Activated T-helper 2 cell treated with anti-CD3 and anti-CD28 coated beads, Interferon-gamma antibody, Interleukin-2, Interleukin-4, amounts not matched to agents 10 μg/mL and 5 μg/mL and 100 μg/mL, durations not matched to agents 14 hours and 24 hours and 36 hours (primary cell): ENCODE data around the gene ZNF700. TPM values are rescaled to one million over a fixed set of nuclear protein-coding genes. Genes with fewer than 3 reads are reported as not detected.
A peak's percentile ranks its signal among the peaks of the same experiment; 100 is the strongest.
"Not testable (repeated sequence)": the region's sequence is repeated elsewhere in the genome, so short reads cannot be mapped to it uniquely, and the experiment has no call there.

ENCODE experiments used
- DNase-seq: peaks from one replicate; pipeline ENCODE4 v3.0.0; 2021; ENCODE audit warnings: low spot score
- H3K27ac Mint-ChIP-seq: one replicate; pipeline ENCODE4 v1.8.0; 2021; ENCODE audit warnings: mixed read lengths
- H3K27me3 Mint-ChIP-seq: one replicate; pipeline ENCODE4 v1.8.0; 2021; ENCODE audit warnings: low read depth, mixed read lengths
- H3K36me3 Mint-ChIP-seq: one replicate; pipeline ENCODE4 v1.8.0; 2021; ENCODE audit warnings: low read depth, mixed read lengths
- H3K4me1 Mint-ChIP-seq: one replicate; pipeline ENCODE4 v1.8.0; 2021; ENCODE audit warnings: low read depth, mixed read lengths
- H3K4me3 Mint-ChIP-seq: one replicate; pipeline ENCODE4 v1.8.0; 2021; ENCODE audit warnings: low read depth, mild to moderate bottlenecking, moderate library complexity, mixed read lengths
- H3K9me3 Mint-ChIP-seq: one replicate; pipeline ENCODE4 v1.8.0; 2021; ENCODE audit warnings: mixed read lengths
- intact Hi-C: fragments of 100-400 bp; cut with micrococcal nuclease; formaldehyde crosslinking; loops from one replicate; pipeline ENCODE4 v1.15.1; 2023
- total RNA-seq: library from RNA; stranded (reverse); gene quantifications from 2 replicates; pipeline ENCODE4 v1.2.3, GENCODE V29; 2022

The ZNF700 gene
- total RNA-seq, 1 donor from 2014 or later: 14.6 TPM

DNA sequence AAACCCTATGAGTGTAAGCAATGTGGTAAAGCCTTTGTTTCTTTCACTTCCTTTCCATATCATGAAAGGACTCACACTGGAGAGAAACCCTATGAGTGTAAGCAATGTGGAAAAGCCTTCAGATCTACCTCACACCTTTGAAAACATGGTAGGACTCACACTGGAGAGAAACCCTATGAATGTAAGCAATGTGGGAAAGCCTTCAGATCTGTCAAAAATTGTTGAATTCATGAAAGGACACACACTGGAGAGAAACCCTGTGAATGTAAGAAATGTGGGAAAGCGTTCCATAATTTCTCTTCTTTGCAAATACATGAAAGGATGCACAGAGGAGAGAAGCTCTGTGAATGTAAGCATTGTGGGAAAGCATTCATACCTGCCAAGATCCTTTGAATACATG, 13.0 kb upstream of the ZNF700 start:
- Mint-ChIP-seq H3K36me3 (peaks cover 11% of the 10 kb centered on the region), H3K9me3 (peaks cover 54% of the 10 kb centered on the region)
- H3K4me1 Mint-ChIP-seq, H3K4me3 Mint-ChIP-seq, H3K27me3 Mint-ChIP-seq, DNase-seq, intact Hi-C loops, H3K27ac Mint-ChIP-seq: not testable (repeated sequence)

GRCh38 chr19:11914417-11915051, 10.4 kb upstream of the ZNF700 start:
- H3K36me3 Mint-ChIP-seq, H3K27me3 Mint-ChIP-seq, DNase-seq, H3K4me1 Mint-ChIP-seq, H3K27ac Mint-ChIP-seq, intact Hi-C loops, H3K4me3 Mint-ChIP-seq: not testable (repeated sequence)
- peaks cover 44% of the 10 kb centered on the region for H3K9me3 Mint-ChIP-seq

DNA sequence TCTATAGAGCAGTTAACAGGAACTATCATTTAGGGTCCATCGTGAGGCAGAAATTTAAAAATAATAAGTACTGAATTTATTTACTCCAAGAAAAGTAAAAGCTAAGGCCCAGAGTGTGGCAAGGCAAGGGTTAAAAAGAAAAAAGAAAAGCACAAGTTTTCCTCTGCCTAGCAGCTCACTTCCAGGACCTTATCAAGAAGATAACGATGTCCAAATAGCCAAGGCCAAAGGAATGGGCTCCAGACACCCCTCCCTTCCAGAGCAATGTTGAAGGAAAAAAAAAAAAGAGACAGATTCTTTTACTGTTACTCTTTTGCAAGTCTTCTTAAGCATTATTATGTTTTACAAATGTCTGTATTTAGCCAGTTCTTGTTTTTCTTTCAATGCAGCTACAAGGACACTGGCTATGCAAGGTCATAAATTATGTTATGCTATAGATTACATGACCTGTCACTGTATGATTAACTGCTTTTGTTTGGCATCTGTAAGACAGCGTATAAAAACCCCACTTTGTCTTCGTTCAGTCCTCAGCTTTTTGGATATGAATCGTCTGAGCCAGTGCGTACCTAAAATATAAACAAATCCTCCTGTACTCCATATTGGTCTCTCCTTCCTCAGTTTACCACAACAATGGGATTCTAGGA, 2.9 kb upstream of the ZNF700 start:
- intact Hi-C loops: loop anchor here (5.0 kb wide), 1 partner anchor 240 kb away; the partner anchor contains the start of gene ZNF136
- Mint-ChIP-seq H3K36me3 (peaks cover 15% of the 10 kb centered on the region), H3K9me3 (peaks cover 23% of the 10 kb centered on the region), H3K27ac (no peak overlapping the region), H3K4me3 (no peak overlapping the region), H3K27me3 (peaks cover 2% of the 10 kb centered on the region), H3K4me1 (peaks cover 23% of the 10 kb centered on the region)
- DNase-seq: no peak

GRCh38 chr19:11925651-11926187, 812 bp downstream of the ZNF700 start:
- H3K27me3 Mint-ChIP-seq, DNase-seq: not testable (repeated sequence)
- H3K27ac Mint-ChIP-seq: peak overlapping the region; percentile 83
- intact Hi-C loops: loop anchor here (1.0 to 2.0 kb wide), 3 partner anchors 39 to 63 kb away; partner anchors contain the start of gene ZNF763
- peaks cover 23% of the 10 kb centered on the region for H3K4me1 Mint-ChIP-seq
- H3K4me3 Mint-ChIP-seq: peak overlapping the region; percentile 95
- H3K36me3 Mint-ChIP-seq: peaks cover 49% of the 10 kb centered on the region
- H3K9me3 Mint-ChIP-seq: peaks cover 33% of the 10 kb centered on the region

GRCh38 chr19:11927227-11927626, 2.3 kb downstream of the ZNF700 start:
- intact Hi-C loops: no loop called here
- H3K4me1 Mint-ChIP-seq: peaks cover 26% of the 10 kb centered on the region
- DNase-seq: no peak
- H3K27ac Mint-ChIP-seq: no peak overlapping the region
- peaks cover 63% of the 10 kb centered on the region for H3K36me3 Mint-ChIP-seq
- no peak overlapping the region for H3K4me3 Mint-ChIP-seq
- H3K27me3 Mint-ChIP-seq: peaks cover 2% of the 10 kb centered on the region
- H3K9me3 Mint-ChIP-seq: peaks cover 48% of the 10 kb centered on the region

DNA sequence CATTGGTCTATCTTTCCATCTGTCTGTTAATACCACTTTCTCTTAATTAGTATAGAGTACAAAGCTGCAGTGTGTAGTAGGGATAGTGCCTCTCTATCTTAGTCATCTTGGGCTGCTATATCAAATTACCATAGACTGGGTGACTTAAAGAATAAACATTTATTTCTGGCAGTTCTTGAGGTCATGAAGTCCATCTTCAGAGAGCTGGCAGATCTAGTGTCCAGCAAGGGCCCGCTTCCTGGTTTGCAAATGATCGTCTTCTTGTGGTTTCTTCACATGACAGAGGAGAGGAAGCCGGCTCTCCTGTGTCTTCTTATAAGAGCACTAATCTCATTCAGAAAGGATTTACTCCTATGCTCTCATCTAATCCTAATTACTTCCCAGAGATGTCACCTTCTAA, 6.1 kb downstream of the ZNF700 start:
- Mint-ChIP-seq H3K4me3 (no peak overlapping the region), H3K9me3 (peaks cover 67% of the 10 kb centered on the region), H3K36me3 (peaks cover 88% of the 10 kb centered on the region), H3K27me3 (no peaks in the 10 kb centered on the region), H3K27ac (no peak overlapping the region), H3K4me1 (peaks cover 11% of the 10 kb centered on the region)
- intact Hi-C loops: no loop called here
- DNase-seq: no peak

DNA sequence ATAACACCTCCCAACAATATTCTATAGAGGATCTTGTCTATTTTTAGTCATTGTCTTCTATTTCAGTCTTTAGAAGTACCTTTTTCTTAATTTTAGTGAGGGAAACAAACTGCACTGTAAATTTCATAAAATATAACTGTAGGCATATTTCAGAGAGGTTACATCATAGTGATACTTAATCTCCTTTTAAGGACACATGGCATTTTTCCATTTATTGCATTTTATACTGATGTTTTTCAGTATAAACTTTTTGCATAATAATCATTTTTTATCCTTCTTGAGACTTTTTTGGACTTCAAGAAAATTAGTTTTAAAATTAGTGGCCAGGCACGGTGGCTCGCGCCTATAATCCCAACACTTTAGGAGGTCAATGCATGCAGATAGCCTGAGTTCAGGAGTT, 6.6 kb downstream of the ZNF700 start:
- Mint-ChIP-seq H3K9me3 (peaks cover 70% of the 10 kb centered on the region), H3K36me3 (peaks cover 88% of the 10 kb centered on the region), H3K4me3 (no peak overlapping the region), H3K27ac (no peak overlapping the region), H3K27me3 (no peaks in the 10 kb centered on the region), H3K4me1 (peaks cover 6% of the 10 kb centered on the region)
- intact Hi-C loops: no loop called here
- no peak for DNase-seq

DNA sequence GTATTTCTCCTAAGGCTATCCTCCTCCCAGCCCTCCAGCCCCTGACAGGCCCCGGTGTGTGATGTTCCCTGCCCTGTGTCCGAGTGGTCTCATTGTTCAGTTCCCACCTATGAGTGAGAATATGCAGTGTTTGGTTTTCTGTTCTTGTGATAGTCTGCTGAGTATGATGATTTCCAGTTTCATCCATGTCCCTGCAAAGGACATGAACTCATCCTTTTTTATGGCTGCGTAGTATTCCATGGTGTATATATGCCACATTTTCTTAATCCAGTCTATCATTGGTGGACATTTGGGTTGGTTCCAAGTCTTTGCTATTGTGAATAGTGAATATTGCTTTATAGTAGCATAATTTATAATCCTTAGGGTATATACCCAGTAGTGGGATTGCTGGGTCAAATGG, 10.9 kb downstream of the ZNF700 start:
- H3K4me1 Mint-ChIP-seq, DNase-seq, H3K27me3 Mint-ChIP-seq, H3K4me3 Mint-ChIP-seq, H3K27ac Mint-ChIP-seq, intact Hi-C loops: not testable (repeated sequence)
- H3K36me3 Mint-ChIP-seq: peaks cover 88% of the 10 kb centered on the region
- peaks cover 74% of the 10 kb centered on the region for H3K9me3 Mint-ChIP-seq

DNA sequence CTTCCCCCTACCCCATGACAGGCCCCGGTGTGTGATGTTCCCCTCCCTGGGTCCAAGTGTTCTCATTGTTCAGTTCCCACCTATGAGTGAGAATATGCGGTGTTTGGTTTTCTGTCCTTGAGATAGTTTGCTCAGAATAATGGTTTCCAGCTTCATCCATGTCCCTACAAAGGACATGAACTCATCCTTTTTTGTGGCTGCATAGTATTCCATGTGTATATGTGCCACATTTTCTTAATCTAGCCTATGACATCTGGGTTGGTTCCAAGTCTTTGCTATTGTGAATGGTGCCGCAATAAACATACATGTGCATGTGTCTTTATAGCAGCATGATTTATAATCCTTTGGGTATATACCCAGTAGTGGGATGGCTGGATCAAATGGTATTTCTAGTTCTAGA, 13.5 kb downstream of the ZNF700 start:
- H3K27me3 Mint-ChIP-seq, H3K4me3 Mint-ChIP-seq, DNase-seq, H3K27ac Mint-ChIP-seq, H3K4me1 Mint-ChIP-seq, intact Hi-C loops: not testable (repeated sequence)
- peaks cover 90% of the 10 kb centered on the region for H3K36me3 Mint-ChIP-seq
- peaks cover 70% of the 10 kb centered on the region for H3K9me3 Mint-ChIP-seq

DNA sequence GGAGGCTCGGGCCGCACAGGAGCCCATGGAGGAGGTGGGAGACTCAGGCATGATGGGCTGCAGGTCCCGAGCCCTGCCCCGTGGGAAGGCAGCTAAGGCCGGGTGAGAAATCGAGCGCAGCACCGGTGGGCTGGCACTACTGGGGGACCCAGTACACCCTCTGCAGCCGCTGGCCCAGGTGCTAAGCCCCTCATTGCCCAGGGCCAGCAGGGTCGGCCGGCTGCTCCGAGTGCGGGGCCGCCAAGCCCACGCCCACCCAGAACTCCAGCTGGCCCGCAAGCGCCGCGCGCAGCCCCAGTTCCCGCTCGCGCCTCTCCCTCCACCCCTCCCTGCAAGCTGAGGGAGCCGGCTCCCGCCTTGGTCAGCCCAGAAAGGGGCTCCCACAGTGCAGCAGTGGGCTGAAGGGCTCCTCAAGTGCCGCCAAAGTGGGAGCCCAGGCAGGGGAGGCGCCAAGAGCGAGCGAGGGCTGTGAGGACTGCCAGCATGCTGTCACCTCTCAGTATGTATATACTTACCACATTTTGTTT, 16.5 kb downstream of the ZNF700 start:
- H3K4me1 Mint-ChIP-seq, H3K4me3 Mint-ChIP-seq, H3K27ac Mint-ChIP-seq, H3K27me3 Mint-ChIP-seq, intact Hi-C loops, DNase-seq: not testable (repeated sequence)
- Mint-ChIP-seq H3K9me3 (peaks cover 81% of the 10 kb centered on the region), H3K36me3 (peaks cover 94% of the 10 kb centered on the region)

GRCh38 chr19:11942008-11942842, 17.3 kb downstream of the ZNF700 start:
- Mint-ChIP-seq H3K4me1 (no peaks in the 10 kb centered on the region), H3K4me3 (no peak overlapping the region)
- intact Hi-C loops: no loop called here

GRCh38 chr19:11942843-11943108, 17.9 kb downstream of the ZNF700 start:
- DNase-seq: no peak
- intact Hi-C loops: no loop called here
- no peak overlapping the region for H3K27ac Mint-ChIP-seq
- H3K4me1 Mint-ChIP-seq: no peaks in the 10 kb centered on the region
- peaks cover 94% of the 10 kb centered on the region for H3K36me3 Mint-ChIP-seq
- H3K9me3 Mint-ChIP-seq: peaks cover 86% of the 10 kb centered on the region
- no peak overlapping the region for H3K4me3 Mint-ChIP-seq
- H3K27me3 Mint-ChIP-seq: no peaks in the 10 kb centered on the region

More at GRCh38 chr19:11942008-11942842, 17.3 kb downstream of the ZNF700 start:
- peaks cover 94% of the 10 kb centered on the region for H3K36me3 Mint-ChIP-seq
- H3K9me3 Mint-ChIP-seq: peaks cover 83% of the 10 kb centered on the region
- no peak for DNase-seq
- no peaks in the 10 kb centered on the region for H3K27me3 Mint-ChIP-seq
- no peak overlapping the region for H3K27ac Mint-ChIP-seq
